Aorta (tissue), 5 donors: Measurements from ENCODE around the gene NEXN. TPM values are rescaled to one million over a fixed set of nuclear protein-coding genes. Genes with fewer than 3 reads are reported as not detected.
A peak's percentile ranks its signal among the peaks of the same experiment; 100 is the strongest.
"Not testable (repeated sequence)": the region's sequence is repeated elsewhere in the genome, so short reads cannot be mapped to it uniquely, and the experiment has no call there.

Source experiments
- ATAC-seq: fragments of 200-7000 bp; cut with Tn5 transposase; one replicate; pipeline ENCODE4 v1.9.1; 2022; ENCODE audit warnings: moderate library complexity; ENCODE audit not compliant: low FRiP score
- DNase-seq, 2 donors: peaks; one replicate each; pipeline ENCODE4 v3.0.0-alpha.2; 2020
- H3K27ac ChIP-seq, 2 donors: one replicate each; pipeline ENCODE4 v1.5.1; 2013; ENCODE audit warnings: low read length in 2 of 2, mild to moderate bottlenecking in 2 of 2, moderate library complexity in 2 of 2, control low read depth in 1 of 2, inconsistent platforms in 1 of 2, low read depth in 1 of 2
- H3K27me3 ChIP-seq, 2 donors: one replicate each; pipeline ENCODE4 v1.6.1; 2013; ENCODE audit warnings: control low read depth in 1 of 2, low read length in 1 of 2, mild to moderate bottlenecking in 1 of 2, moderate library complexity in 1 of 2; ENCODE audit not compliant: insufficient read depth in 2 of 2, control insufficient read depth in 1 of 2
- H3K36me3 ChIP-seq, 2 donors: one replicate each; pipeline ENCODE4 v1.6.1; 2013; ENCODE audit warnings: control low read depth in 1 of 2, low read length in 1 of 2, mild to moderate bottlenecking in 1 of 2; ENCODE audit not compliant: insufficient read depth in 2 of 2, control insufficient read depth in 1 of 2
- H3K4me1 ChIP-seq, 2 donors: one replicate each; pipeline ENCODE4 v1.6.1; 2013; ENCODE audit warnings: low read length in 2 of 2, control low read depth in 1 of 2, mild to moderate bottlenecking in 1 of 2, moderate library complexity in 1 of 2; ENCODE audit not compliant: insufficient read depth in 2 of 2, control insufficient read depth in 1 of 2
- H3K4me3 ChIP-seq, 2 donors: one replicate each; pipeline ENCODE4 v1.5.1; 2013; ENCODE audit warnings: low read length in 2 of 2, control low read depth in 1 of 2, mild to moderate bottlenecking in 1 of 2
- H3K9me3 ChIP-seq: one replicate; pipeline ENCODE4 v1.6.1; 2013; ENCODE audit warnings: mild to moderate bottlenecking, low read length; ENCODE audit not compliant: control insufficient read depth
- WGBS, 2 donors: extraction: QIAGEN DNeasy Blood & Tissue Kit; methylation state at CpG; one replicate each; pipeline ENCODE4 v1.1.7; 2013; 5-methylcytosine and 5-hydroxymethylcytosine counted together
- intact Hi-C, 2 donors: fragments of 100-400 bp; cut with DNase I; formaldehyde crosslinking; loops; one replicate each; pipeline versions ENCODE4 v1.14.2 to v1.15.0; 2022
- polyA plus RNA-seq, 2 donors: library from polyadenylated mRNA; stranded (reverse); fragments of 200-250 nt; gene quantifications; one replicate each; pipeline ENCODE4 v1.2.3, GENCODE V29; 2013
- total RNA-seq, 2 donors: library from RNA; stranded (reverse); fragmentation: NEBNext Ultra II Directional; extraction: Animal tissue kit (Norgen Biotek cat#: 25700); gene quantifications; one replicate each; pipeline ENCODE4 v1.2.1, GENCODE V29; 2021
- donor health status: healthy with polysubstance abuse.
- donor health status: Bipolar disorder and iron deficiency.
- donor health status: DM: no; HTN: no; CAD: no.
- donor health status: DM: no; HTN: no; CAD: no.
- donor health status: DM: yes; HTN: yes; CAD: no.

NEXN gene
- total and polyA plus RNA-seq, 4 donors: 81.9 to 237 (median 146) TPM

GRCh38 chr1:77977989-77978292 lies 89.5 kb downstream of the NEXN start:
- 0% methylated on average over 5 of the region's 5 CpGs for WGBS, 2 donors
- Histone ChIP-seq H3K4me3 (peak overlapping the region; percentile 96 to 100), H3K36me3 (no peaks in the 10 kb centered on the region), H3K27ac (peak overlapping the region in 1 of 2 donors; percentile 99), H3K4me1 (no peaks in the 10 kb centered on the region), H3K27me3 (no peaks in the 10 kb centered on the region), H3K9me3 (no peaks in the 10 kb centered on the region)
- DNase-seq (no peak), ATAC-seq (no peak)
- intact Hi-C loops: loop anchor here (5.0 kb wide), 1 partner anchor 134 kb away; no protein-coding TSS in a partner anchor

GRCh38 chr1:77978293-77978968 lies 90.0 kb downstream of the NEXN start:
- 0% methylated on average over 34 of the region's 34 CpGs for WGBS, 2 donors
- Histone ChIP-seq H3K4me1 (no peaks in the 10 kb centered on the region), H3K9me3 (no peaks in the 10 kb centered on the region), H3K27ac (peak overlapping the region; percentile 99), H3K27me3 (no peaks in the 10 kb centered on the region), H3K4me3 (peak overlapping the region; percentile 96 to 100), H3K36me3 (no peaks in the 10 kb centered on the region)
- intact Hi-C loops: loop anchor here (5.0 kb wide), 1 partner anchor 134 kb away; no protein-coding TSS in a partner anchor
- DNase-seq (peak in 1 of 2 donors; percentile 68), ATAC-seq (peak; percentile 80)

- WGBS, 2 donors: 0% methylated on average over 57 of the region's 57 CpGs
- ATAC-seq (peak; percentile 98), DNase-seq (peak; percentile 96)
- Histone ChIP-seq H3K27me3 (no peaks in the 10 kb centered on the region), H3K27ac (peak within 1 kb of the TSS; percentile 99), H3K36me3 (no peaks in the 10 kb centered on the region), H3K4me3 (peak within 1 kb of the TSS; percentile 96 to 100), H3K9me3 (no peaks in the 10 kb centered on the region), H3K4me1 (no peaks in the 10 kb centered on the region)
- intact Hi-C loops: loop anchor here (1.0 to 5.0 kb wide), 2 partner anchors 25 to 133 kb away; partner anchors contain the start of gene DNAJB4 (in 2 of the 2)
Observed at GRCh38 chr1:77978969-77979876, 90.8 kb downstream of the NEXN start, which contains the start of gene FUBP1. FUBP1 (minus strand) TSS chr1:77979072; CDS start chr1:77979004, 68 bp downstream.

DNA sequence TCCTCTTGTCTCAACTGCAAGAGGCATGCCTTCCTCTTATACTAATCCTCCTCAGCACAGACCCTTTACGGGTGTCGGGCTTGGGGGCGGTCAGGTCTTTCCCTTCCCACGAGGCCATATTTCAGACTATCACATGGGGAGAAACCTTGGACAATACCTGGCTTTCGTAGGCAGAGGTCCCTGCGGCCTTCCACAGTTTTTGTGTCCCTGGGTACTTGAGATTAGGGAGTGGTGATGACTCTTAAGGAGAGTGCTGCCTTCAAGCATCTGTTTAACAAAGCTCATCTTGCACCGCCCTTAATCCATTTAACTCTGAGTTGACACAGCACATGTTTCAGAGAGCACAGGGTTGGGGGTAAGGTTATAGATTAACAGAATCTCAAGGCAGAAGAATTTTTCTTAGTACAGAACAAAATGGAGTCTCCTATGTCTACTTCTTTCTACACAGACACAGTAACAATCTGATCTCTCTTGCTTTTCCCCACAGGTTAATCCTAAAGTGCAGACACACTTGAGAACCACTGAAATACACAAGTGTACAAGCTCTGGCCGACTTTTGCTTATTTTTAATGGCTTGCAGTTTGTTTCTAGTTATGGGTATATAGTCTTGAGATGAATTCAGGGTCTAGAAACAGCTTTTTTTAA lies 95.0 kb downstream of the NEXN start:
- intact Hi-C loops, ATAC-seq, DNase-seq, H3K4me1 ChIP-seq, H3K9me3 ChIP-seq, H3K36me3 ChIP-seq, H3K27me3 ChIP-seq, H3K4me3 ChIP-seq: not testable (repeated sequence)
- WGBS, 2 donors: 75 to 80% methylated on average over 8 of the region's 8 CpGs
- peak overlapping the region in 1 of 2 donors; percentile 14 for H3K27ac ChIP-seq

DNA sequence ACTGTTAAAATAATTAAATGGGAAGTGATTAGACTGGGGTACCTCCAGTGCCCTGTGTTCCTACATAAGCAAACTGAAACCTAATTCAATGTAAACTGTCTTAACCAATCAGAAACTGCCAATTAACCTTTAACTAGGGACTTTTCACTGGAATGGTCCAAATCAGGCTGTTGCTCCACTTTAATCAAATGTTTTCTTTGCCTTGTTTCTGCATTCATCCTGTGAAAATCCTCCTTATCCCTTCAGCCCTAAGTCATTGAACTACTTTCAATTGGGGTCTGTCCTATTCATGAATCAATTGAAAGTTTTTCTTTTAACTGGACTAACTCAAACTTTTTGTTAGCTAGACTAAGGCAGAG lies 95.6 kb downstream of the NEXN start:
- ATAC-seq (no peak), DNase-seq (no peak)
- Histone ChIP-seq H3K9me3 (no peaks in the 10 kb centered on the region), H3K27ac (peak overlapping the region in 1 of 2 donors; percentile 14), H3K27me3 (no peaks in the 10 kb centered on the region), H3K4me1 (no peaks in the 10 kb centered on the region), H3K4me3 (no peak overlapping the region), H3K36me3 (no peaks in the 10 kb centered on the region)
- intact Hi-C loops: no loop called here

DNA sequence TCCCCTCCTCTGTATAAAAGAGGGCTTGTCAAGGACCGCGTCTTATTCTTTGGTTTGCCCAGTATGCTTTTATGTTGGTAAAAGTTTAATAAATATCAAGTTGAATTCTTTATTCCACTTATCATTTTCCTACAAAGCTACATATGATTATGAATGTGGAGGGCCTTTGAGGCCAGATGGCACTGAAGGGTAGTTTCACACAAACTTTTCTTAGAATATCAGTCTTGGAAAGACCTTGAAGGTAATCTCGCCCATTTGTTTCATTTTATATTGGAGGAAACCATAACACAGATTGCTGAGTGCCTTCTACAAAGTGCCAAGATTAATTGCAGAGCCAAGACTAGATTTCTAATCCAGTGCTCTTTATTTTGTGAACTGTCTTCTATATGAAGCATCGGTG lies 96.2 kb downstream of the NEXN start:
- DNase-seq (no peak), ATAC-seq (no peak)
- Histone ChIP-seq H3K27ac (no peak overlapping the region), H3K4me1 (no peaks in the 10 kb centered on the region), H3K36me3 (no peaks in the 10 kb centered on the region), H3K4me3 (no peak overlapping the region), H3K27me3 (no peaks in the 10 kb centered on the region), H3K9me3 (no peaks in the 10 kb centered on the region)
- intact Hi-C loops: no loop called here
- 75 to 79% methylated on average over 4 of the region's 4 CpGs for WGBS, 2 donors

DNA sequence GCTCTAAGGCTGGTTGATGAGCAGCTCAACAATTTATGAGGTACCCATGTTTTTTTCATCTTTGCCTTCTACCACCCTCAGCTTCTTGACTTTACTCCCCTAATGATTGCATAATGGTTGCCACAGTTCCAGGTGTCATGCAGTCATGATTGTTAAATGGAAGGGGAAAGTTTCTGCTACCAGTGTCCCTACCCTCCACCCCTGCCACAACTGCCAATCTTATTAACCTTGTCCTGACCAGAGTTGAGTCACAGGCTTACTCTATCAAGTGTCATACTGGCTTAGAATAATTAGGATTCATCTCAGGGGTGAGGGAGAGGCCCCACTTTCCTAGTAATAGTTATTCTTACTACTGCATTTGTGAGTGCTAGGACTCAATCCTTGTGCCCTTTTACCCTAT lies 98.4 kb downstream of the NEXN start:
- H3K4me1 ChIP-seq: no peaks in the 10 kb centered on the region
- no peak overlapping the region for H3K4me3 ChIP-seq
- intact Hi-C loops: no loop called here
- H3K27me3 ChIP-seq: no peaks in the 10 kb centered on the region
- no peaks in the 10 kb centered on the region for H3K36me3 ChIP-seq
- no peak for ATAC-seq
- H3K27ac ChIP-seq: no peak overlapping the region
- DNase-seq: no peak
- no peaks in the 10 kb centered on the region for H3K9me3 ChIP-seq

DNA sequence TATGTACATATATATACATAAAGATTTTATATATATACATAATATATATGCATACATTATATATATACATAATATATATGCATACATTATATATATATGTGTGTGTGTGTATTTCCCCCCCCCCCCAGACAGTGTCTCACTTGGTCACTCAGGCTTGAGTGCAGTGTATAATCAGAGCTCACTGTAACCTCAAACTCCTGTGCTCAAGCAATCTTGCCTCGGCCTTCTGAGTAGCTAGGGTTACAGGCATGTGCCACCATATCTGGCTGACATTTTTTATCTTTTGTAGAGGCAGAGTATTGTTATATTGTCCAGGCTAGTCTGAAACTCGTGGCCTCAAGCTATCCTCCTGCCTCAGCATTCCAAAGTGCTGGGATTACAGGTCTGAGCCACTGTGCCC lies 99.5 kb downstream of the NEXN start:
- Histone ChIP-seq H3K36me3 (no peaks in the 10 kb centered on the region), H3K27me3 (no peaks in the 10 kb centered on the region), H3K9me3 (no peaks in the 10 kb centered on the region), H3K27ac (no peak overlapping the region), H3K4me1 (peaks cover 0 to under 1% of the 10 kb centered on the region in 2 donors), H3K4me3 (no peak overlapping the region)
- no peak for DNase-seq
- 75 to 79% methylated on average over 2 of the region's 2 CpGs for WGBS, 2 donors
- no peak for ATAC-seq
- intact Hi-C loops: no loop called here
